Retinal pigment epithelial cell (primary cell): Measurements from ENCODE around the gene RAX2.
"Not testable (repeated sequence)": the region's sequence is repeated elsewhere in the genome, so short reads cannot be mapped to it uniquely, and the experiment has no call there.

Source experiments
- DNase-seq: peaks from one replicate; pipeline ENCODE4 v3.0.0-alpha.2; 2010; ENCODE audit warnings: low read depth
- H3K4me3 ChIP-seq: 2 replicates; pipeline ENCODE4 v1.5.1; 2011; ENCODE audit warnings: mild to moderate bottlenecking, low read length, control low read depth, moderate library complexity
- CTCF ChIP-seq: conservative IDR thresholded peaks from 2 replicates; pipeline ENCODE4 v1.5.1; 2011; ENCODE audit warnings: low read depth, low read length, control low read depth, inconsistent platforms

RAX2 gene

DNA sequence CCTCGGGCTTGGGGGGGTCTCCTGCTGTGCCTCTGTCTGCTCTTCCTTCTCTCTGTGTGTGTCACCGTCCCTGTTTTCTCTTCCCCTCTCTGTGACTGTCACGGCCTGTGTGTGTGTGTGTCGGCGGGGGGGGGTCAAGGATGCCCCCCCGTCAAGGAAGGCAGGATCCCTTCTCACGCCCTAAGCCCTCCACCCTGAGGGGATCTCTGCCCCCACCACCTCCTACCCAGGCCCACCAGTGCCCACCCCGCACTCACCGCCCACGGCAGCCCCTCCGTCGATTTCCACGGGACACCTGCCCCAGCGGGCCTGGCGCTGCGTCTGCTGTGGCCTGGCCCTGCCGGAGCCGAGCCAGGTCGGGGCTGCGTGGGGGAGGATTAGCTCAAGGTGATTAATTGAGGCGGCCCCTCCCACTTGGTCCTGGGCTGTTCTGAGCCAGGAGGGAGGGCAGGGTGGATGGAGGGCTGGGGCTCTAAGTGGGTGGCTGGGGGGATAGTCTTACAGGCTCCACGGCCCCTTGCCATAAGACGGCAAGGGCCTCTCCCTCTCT is at the start of gene RAX2:
Gene RAX2 (minus strand): TSS at position 323 of the 550 bp plus-strand sequence. CDS start 486 bp downstream, outside the sequence.
- no peak for TF ChIP-seq CTCF
- H3K4me3 ChIP-seq, result no peak within 1 kb of the TSS
- DNase-seq, result no peak

- no peak for DNase-seq
- no peak for TF ChIP-seq CTCF
- H3K4me3 ChIP-seq, result no peak overlapping the region
Measured at GRCh38 chr19:3821156-3821555, 49.1 kb upstream of the RAX2 start.

- DNase-seq, result no peak
- TF ChIP-seq CTCF, result no peak
- H3K4me3 ChIP-seq, result no peak overlapping the region
Measured at GRCh38 chr19:3819989-3820388, 48.0 kb upstream of the RAX2 start.

GRCh38 chr19:3818918-3819317 is 46.9 kb upstream of the RAX2 start:
- TF ChIP-seq CTCF, result no peak
- no peak for DNase-seq
- no peak overlapping the region for H3K4me3 ChIP-seq

DNA sequence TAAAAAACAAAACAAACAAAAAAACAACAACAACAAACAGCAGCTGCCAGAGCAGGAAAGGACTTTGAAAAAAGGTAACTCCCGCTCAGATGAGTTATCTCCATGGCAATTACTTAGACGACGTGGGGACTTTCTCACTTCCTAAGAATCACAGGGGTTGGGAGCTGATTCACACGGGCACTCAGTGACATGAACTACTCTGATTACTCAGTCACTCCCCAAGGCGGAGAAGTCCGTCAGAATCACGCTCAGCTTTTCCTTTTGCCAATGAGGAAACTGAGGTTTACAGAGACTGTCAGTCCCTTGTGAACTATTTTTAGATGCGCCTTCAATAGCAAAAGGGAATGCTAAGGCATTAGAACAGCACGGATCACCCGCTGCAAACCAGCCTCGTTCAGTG is 46.4 kb upstream of the RAX2 start:
- H3K4me3 ChIP-seq, result no peak overlapping the region
- no peak for TF ChIP-seq CTCF
- no peak for DNase-seq

DNA sequence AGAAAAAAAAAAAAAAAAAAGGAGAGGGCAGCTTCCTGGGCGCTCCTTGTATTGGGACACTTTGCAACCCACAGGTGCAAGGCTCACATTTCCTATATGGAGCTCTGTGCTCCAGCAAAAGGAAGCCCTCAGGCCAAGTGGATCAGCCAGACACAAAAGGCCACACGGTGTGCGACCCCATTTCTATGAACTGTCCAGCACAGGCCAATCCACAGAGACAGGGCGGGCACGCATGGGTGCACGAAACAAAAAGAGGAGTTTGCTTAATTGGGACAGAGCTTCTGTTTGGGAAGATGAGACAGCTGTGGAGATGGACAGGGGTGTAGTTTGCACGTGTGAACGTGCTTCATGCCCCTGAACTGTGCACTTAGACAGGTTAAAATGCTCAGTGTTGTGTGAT is 45.7 kb upstream of the RAX2 start:
- DNase-seq, result no peak
- no peak for TF ChIP-seq CTCF
- H3K4me3 ChIP-seq, result no peak overlapping the region

- TF ChIP-seq CTCF, result no peak
- H3K4me3 ChIP-seq, result no peak overlapping the region
- no peak for DNase-seq
Measured at GRCh38 chr19:3816566-3817218, 44.7 kb upstream of the RAX2 start.

- H3K4me3 ChIP-seq, DNase-seq: not testable (repeated sequence)
Measured at GRCh38 chr19:3816148-3816547, 44.1 kb upstream of the RAX2 start.
